ENCODE results near the gene CXXC1.
"Not testable (repeated sequence)": the region's sequence is repeated elsewhere in the genome, so short reads cannot be mapped to it uniquely, and the experiment has no call there.

The CXXC1 gene

DNA sequence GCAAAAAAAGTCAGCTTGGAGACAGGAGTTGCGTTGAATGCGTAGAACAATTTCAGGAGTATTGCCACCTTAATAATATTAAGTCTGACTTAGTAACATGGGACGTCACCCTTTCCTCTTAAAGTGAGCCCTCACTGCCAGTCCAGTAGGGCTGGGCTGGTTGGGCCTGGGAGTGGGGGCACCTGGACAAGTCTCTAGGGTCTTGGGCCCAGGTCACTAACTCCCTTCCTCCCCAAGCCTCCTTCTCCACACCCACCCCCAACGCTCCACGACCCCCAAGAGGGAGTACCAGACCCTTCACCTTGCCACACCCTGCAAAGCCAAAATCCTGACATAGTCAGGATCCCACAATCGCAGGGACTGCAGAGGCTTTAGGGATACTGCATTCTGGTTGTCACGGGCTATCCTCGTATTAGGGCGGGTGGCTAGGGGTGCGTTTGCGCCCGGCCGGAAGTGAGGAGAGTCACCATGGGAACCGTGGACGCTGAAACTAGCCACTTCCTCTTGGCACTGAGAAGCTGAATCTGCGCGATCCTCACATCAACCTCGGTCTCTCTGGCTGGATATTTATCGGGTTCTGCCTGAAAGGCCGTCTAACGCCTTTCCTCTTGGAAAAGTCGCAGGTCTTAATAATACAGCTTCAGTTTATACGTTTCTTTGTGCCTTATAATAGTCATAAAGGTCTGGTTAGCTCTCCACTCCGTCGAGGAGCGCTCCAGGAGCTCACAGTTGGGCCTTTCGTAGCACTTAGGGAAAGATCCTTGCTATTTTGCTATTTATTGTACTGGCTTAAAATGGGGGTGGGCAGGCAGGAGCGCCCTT lies 10.3 kb upstream of the CXXC1 start:
- DNase-seq = peak; percentile 15

DNA sequence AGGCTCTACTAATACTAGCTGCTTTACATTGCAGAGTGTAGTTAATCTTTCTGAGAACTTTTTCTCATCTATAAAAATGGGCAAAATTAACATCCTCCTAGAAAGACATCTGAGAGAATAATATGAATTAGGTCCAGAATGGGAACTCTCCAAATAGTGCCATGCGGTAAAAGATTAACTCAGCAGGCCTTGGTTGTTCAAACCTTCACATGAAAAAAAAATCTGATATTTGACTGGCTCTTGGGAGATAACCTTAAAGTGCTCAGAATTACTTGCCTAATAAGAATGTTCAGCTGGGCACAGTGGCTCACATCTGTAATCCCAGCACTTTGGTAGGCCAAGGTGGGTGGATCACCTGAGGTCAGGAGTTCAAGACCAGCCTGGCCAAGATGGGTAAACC lies 5.5 kb upstream of the CXXC1 start:
- no peak for DNase-seq

DNA sequence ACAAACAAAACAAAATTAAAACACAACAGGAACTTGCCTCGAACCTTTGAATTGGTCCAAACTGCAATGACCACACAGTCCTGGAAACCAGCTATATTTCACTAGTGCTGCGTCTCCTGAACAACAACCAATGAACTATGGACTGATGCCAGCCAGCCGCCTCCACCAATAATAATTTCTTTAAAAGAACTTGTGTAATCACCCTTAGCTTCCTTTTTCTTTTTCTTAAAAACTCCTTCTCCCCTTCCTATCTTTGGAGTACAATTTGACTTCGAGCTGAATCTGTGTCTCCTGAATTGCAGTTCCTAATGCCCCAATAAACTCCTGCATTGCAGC lies 1.6 kb upstream of the CXXC1 start:
- DNase-seq = no peak

DNA sequence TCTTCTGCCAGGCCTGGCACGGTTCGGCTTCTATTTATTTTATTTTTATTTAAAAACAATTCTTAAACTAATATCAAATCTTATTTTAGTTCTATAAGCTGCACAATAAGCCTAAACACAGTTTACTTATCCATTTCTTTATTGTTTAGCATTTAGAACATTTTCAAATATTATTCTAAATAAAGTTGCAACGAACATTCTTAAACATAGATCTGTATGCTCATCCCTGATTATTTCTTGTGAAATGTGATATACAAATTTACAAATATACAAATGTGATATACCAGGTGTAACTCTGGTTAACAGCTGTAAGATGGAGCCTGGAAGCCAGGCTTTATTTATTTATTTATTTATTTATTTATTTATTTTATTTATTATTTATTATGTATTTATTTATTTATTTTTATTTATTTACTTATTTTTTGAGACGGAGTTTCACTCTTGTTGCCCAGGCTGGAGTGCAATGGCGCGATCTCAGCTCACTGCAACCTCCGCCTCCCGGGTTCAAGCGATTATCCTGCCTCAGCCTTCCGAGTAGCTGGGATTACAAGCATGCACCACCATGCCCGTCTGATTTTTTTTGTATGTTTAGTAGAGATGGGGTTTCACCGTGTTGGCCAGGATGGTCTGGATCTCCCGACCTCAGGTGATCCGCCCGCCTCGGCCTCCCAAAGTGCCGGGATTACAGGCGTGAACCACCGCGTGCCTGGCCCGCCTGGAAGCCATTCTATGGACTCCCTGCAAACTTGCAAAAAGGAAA lies 1.0 kb upstream of the CXXC1 start:
- not testable (repeated sequence) for DNase-seq

DNA sequence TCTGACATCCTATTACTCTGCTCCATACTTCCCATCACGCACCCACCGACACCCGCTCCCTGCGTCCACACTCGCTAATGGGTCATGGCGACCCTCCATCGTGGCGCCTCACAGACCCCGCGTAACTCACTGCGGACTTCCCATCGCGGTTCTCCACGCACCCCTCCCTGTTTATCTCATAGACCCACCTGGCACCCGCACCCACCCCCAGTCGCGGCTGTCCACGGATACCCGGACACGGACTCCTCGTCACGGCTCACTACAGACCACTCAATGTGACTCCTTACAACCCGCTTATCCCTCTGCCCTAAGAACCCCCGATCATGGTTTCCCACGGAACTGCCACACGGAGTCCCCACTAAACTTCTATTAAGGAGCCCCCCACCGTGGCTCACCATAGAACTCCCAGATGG lies 458 bp downstream of the CXXC1 start:
- DNase-seq = no peak

DNA sequence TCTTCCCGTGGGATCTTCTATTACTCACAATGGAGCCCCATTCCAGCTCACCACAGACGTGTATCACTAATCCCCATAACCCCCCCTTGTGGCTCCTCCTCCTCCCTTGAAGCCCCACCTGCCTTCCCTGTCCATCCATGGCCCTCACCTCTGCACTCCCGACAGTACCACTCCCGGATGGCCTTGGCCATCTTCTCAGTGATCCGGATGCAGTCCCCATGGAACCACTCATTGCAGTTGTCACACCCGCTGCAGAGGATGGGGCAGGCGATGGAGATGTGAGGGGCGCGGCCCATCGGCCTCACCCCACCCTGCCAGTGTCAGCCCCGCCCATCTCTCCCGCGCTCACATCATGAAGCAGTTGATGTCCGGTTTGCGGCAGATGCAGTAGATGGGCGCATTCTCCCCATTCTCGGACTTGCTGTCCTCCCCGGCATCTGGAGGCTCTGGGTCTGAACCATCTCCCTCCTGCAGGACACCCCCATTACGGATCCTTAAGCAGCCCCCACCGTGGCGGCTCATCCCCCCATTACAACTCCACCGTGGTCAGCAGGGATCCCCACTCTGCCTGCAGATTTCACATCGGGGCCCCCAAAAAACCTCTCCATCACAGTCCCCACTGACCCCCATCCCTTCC lies 983 bp downstream of the CXXC1 start:
- no peak for DNase-seq

DNA sequence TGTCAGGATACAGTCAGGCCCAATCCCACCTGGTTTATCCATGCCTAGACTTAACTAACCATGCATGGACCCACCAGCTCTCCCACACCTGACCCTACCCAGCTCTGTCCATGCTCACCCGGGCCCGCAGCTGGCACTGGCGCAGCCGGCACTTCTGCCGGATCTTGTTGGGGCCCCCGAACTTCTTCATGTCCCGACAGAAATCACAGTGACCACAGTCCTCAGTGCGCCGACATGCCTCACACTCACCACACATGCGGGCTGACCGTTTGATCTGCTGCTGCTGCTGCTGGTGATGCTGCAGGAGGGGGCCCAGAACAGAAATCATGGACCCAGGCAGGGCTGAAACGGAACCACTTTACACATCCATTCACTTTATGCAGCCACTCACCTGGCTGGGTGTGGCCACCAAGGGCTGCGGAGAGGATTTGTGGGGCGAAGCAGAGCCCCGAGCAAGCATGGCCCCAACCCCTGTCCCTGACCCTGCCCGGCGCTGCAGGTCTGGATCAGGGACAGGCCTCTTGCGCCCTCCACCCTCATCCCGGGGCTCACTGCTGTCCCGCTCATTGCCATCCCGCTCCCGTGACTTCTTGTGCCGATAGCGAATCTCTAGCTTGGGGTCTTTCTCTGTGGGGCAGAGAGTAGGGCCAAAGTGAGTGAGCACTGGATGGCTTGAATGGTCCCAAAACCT lies 1.7 kb downstream of the CXXC1 start:
- DNase-seq = no peak

DNA sequence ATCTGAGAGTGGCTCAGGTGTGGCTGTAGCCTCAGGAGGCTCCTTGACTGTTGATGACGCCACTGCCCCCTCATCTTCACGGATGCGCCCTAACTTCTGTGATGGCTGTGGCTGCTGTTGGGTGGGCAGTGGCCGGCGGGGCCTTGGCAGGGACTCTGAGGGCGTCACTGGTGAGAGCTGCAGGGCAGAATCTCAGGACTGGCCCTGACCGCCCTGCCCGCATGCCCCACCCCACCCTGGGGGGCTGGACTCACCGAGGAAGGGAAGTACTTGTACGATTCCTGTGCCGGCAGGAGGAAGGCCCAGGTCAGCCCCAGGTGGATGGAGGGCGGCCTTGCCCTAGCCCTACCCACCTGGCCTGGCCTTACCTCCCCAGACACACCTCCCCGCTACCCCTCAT lies 2.4 kb downstream of the CXXC1 start:
- no peak for DNase-seq

DNA sequence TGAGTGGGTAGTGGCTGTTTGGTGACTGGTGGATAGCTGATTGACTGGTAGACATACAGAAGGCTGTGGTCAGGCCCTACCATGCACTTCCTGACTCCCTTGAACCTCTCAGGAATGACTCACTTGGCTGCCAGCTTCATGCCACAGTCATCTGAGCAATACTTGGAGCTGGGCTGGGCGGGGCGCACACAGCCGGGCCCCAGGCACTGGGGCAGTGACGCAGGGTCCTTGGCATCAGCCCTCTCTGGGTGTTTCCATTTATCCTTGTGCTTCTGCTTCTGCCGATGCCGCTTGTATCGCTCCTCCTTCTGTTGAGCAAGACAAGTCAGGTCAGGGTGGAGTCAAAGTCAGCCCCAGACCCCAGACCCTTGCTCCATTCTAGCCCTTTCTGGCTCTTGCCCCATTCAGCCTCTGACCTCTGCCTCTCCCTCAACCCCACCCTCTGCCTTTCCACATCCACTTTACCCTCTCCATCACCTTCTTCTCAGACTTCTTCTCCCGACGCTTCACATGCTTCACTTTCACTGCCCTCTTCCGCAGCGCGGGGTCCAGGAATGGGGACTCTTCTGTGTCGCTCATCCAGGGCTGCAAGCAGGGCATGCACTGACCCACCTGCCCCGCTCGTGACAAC lies 3.1 kb downstream of the CXXC1 start:
- DNase-seq = no peak

DNA sequence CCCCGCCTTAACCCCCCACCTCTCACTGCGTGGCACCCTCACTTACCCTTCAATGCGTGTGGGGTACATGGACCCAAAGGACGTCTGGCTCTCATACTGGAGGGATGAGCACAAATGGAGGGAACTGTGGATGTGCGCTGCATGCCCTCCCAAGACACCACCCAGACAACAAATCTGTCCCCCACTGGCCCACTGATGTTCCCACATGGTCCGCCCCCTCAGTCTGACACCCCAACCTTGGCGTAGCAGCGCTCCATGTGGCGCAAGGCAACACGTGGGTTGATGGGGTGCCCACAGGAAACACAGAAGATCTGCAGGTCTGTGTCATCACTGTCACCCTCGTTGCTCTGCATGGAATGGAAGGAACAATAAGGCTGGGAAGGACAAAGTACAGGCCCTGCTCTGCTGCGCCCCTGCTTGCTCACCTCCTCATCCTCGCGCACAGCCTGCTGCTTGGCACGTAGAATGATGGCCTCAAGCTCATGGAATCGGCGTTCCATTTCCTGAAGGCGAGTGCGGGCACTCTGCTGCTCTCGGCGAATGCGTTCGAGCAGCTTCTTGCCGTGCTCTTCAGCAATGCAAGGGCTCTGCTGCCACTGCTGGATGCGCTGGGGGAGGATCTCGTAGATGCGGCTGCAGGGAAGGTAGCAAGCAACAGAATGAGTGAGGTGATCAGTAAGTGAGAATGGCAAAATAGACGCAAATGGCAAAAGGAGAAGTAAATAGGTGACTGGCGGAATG lies 3.9 kb downstream of the CXXC1 start:
- no peak for DNase-seq

DNA sequence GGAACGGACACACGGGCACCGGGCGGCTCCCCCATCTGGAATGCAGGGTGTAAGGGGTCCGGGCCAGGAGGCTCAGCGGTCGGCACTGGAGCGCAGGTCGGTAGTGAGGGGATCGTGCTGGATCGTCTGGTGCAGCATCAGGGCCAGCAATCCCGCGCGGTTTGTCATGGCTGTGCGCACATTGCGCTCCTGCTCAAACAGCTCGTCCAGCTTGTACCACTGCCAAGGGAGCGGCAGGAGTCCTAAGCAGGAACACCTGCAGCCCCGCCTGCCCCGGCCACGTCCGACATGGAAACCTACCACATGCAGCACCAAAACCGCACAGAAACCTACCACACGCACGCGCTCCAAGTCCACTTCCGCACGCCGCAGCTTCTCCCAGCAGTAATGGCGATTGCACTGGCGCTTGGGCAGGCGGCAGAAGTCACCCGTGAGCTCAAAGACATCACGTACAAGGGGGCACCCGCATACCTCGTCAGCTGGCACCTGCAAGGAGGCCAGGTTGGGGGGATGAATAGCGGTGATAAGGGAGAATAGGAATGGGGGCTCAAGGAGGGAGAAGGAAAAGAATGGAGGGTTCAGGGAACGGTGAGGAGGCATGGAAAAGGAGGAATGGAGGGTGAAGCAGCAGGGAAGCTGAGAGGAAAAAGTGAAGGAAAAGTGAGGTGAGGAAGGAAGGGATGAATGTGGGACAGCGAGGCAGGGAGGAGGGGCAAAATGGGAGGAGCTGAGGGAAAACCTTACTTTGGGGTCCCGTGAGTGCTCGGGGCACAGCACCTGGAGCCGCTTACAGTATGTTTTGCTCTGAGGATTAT lies 4.8 kb downstream of the CXXC1 start:
- no peak for DNase-seq

DNA sequence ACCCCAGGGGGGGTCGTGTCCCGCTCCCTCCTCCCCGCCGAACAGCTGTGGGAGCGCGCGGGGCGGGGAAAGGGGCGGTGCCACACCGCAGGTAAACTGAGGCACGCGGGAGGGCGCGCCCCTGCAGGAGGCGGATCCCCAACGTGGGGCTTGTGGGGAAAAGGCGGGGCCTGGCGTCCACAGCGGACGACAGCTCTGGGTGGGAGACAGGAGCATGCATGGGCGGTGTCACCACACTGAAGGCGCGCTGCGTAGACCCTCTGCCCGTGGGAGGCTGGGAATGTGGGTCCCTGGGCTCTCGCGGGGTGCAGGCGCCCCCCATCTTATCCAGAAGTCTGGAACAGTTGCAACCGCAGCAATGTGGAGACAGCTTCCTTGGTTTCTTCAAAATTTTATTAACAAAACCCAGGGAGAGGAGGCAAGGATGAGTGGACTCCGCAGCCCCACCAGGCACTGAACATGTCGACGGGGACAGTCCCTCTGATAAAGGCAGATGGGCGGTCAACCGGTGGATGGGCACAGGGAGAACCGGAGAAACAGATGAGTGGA lies 5.4 kb downstream of the CXXC1 start:
- no peak for DNase-seq

DNA sequence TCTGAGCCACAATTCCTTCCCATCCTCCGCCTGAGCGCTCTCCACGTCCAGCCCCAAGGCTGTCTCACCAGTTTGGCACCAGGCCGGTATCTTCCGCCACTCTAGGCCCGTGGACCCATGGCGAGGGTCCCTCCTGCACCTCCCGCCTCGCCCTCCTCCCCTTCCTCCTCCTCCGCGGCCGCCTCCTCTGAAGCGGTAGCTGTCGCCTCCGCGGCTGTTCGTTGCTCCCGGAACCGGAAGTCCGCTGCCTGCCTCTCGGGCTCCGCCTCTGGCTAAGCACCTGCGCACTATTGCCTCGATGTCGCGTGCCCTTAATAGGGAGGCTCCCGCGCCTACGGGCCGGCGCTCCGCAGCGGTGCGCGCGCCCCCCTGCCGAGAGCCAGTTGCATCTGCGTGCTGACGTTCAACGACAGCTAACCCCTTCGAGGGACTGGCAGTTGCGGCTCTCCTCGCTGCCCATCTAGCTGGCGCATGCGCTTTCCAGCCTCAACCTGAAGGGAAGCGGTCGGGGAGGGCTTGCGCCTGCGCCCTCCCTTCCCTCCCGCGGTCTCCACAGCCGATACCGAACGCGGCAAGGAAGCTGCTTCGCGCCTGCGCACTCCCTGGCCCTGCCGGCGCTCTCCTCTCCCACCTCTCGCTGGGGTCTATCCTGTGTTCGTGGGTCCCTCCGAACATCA lies 6.1 kb downstream of the CXXC1 start, which contains the start of gene MBD1:
MBD1 (minus strand) TSS at position 229 of the 677 bp plus-strand sequence. CDS start 1,531 bp downstream, outside the sequence.
- peak; percentile 83 for DNase-seq

DNA sequence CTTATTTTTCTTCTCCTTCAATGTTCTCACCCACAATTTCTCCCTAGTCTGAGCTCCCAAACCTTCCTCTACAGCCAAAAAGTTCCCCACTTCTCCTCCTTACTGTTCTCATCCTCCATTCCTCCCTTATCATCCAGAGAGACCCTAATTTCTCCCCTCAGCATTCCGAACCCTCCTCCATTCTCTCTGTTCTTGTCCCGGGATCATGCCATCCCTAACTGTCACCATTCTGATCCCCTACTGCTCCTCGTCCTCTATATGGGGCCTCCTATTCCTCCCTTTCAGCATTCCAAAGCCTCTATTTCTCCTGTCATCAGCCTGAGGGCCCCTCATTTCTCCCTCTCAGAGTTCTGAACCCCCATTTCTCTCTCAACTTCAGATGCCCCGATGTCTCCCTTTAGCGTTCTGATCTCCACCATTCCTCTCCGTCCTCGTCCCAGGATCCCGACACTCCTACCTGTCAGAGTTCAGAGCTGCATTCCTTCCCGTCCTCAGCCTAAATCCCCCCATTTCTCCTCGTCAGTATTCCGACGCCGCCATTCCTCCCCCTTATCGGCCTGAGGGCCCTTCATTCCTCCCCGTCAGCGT lies 6.7 kb downstream of the CXXC1 start:
- DNase-seq = no peak

DNA sequence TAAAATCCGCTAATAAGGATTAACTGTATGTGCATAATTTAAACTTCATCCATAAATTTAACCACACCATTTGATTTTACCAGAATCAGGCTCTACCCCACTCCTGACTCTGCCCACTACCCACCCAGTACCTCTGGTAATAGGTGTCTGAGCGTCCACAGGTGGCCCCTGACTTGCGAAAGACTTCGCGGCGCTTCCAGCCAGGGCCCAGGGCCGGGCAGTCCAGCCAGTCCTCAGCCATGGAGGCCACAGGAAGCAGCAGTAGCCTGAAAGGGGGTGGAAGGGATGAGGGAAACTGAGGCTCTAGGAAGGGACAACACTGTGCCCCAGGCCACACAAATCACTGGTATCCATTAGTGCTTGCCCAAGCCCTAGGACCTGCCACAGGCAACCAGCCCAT lies 7.7 kb downstream of the CXXC1 start:
- no peak for DNase-seq

DNA sequence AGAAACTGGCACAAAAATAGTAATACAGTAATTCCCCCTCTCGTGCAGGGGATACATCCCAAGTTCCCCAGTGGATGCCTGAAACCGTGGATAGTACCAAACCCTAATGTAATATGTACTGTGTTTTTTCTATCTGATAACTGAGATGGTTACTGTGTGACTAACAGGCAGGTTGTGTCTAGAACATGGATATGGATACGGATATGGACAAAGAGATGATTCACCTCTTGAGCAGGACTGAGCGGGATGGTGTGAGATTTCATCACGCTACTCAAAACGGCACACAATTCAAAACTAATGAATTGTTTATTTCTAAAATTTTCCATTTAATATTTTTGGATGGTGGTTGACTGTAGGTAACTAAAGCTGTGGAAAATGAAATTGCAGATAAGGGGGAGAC lies 9.6 kb downstream of the CXXC1 start:
- no peak for DNase-seq

DNA sequence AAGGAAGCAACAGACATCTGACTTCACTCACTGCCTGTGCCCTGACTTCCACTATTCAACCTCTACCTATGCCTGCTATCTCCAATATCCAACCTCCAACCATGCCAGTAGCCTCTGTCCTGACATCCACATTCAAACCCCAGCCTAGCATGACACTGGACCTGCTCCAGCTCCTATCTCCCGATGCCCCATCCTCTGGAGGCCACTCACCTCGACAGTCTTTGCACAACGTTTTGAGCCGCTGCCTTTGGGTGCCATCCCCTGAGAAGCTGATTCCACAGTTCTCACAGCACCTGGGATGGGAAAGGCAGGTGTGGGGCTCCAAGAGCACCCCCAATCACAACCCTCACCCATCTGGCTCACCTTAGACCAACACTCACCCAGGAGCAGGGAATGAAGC lies 11.0 kb downstream of the CXXC1 start:
- no peak for DNase-seq

DNA sequence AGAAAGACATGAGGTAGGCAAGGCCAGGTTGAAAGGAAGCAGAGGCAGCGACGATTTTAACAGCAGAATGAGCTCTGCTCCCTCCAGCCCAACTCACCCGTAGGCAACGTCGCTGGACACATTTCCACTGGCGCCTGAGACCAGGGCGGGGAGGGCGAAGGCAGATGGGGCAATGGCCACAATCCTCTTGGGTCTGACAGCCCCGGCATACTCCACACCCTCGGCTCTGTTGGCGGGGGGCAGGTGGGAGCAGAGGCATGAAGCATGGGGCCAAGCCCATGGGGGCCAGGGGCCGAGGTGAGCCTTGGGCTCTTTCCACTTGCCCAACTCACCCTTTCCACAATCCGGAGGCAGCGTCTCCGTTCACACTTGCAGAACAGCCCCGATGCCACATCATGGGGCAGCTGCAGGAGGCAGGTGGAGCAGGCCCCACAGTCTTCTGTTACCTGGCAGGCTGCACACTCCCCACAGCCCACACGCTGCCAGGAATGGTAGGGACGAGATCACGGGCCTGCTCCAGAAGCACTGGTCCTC lies 11.9 kb downstream of the CXXC1 start:
- no peak for DNase-seq

DNA sequence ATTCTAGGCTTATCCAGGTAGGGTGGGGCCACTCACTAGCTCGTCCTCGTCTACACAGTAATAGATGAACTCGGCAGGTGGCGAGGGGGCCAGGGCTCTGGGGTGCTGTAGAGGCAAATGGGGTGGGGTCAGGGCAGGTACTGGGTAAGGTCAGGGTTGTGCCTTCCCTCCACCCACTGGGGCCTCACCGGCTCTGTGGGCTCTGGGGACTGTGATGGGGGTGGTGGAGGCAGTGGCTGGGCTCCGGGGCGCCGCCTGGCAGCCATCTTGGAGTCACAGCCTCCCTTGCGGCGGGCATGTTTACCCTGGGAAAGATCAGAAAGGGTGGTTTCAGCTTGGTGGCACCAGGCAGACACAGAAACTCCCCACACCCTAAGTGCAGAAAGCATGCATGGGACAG lies 12.6 kb downstream of the CXXC1 start:
- DNase-seq = no peak

DNA sequence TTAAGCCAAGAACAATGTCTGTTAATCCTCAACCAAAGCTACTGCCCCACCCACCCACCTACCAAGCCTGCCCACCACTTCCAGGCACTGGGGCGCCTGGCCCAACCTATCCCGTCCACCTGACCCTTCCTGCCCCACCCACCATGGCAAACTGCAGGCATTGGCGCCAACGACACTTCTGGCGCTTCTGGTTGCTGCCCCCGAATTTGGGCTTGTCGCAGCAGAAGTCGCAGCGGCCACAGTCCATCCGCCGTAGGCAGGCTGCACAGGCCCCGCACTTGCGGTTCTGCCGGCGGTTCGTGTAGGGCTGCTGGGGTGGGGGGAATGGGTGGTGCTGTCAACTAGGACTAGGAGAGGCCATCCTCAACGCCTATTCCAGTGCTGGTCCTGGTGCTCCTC lies 13.4 kb downstream of the CXXC1 start:
- no peak for DNase-seq

Data from NCI-H2081 treated with DMSO at 0.1 percent for 48 hours (cell line).